ENCODE data around the gene OVOL3. TPM values are rescaled to one million over a fixed set of nuclear protein-coding genes. Genes with fewer than 3 reads are reported as not detected.
A peak's percentile ranks its signal among the peaks of the same experiment; 100 is the strongest.

OVOL3 gene
- total RNA-seq, 1 experiment from 2014 or later, result not detected

- Histone ChIP-seq H3K4me3 (no peak overlapping the region), H3K27me3 (no peaks in the 10 kb centered on the region), H3K36me3 (peaks cover 53% of the 10 kb centered on the region), H3K9me3 (no peaks in the 10 kb centered on the region)
- DNase-seq, result no peak
Measured at GRCh38 chr19:36093146-36093662, 17.7 kb upstream of the OVOL3 start.

- no peaks in the 10 kb centered on the region for H3K9me3 ChIP-seq
- H3K27me3 ChIP-seq, result no peaks in the 10 kb centered on the region
- H3K36me3 ChIP-seq, result peaks cover 50% of the 10 kb centered on the region
- H3K4me3 ChIP-seq, result no peak overlapping the region
- no peak for DNase-seq
Measured at GRCh38 chr19:36093687-36094086, 17.3 kb upstream of the OVOL3 start.

GRCh38 chr19:36097036-36097435 lies 13.9 kb upstream of the OVOL3 start:
- H3K4me3 ChIP-seq, result no peak overlapping the region
- DNase-seq, result no peak
- H3K36me3 ChIP-seq, result peaks cover 50% of the 10 kb centered on the region

GRCh38 chr19:36099166-36099785 lies 11.7 kb upstream of the OVOL3 start:
- Histone ChIP-seq H3K27me3 (no peaks in the 10 kb centered on the region), H3K4me3 (no peak overlapping the region), H3K36me3 (peaks cover 59% of the 10 kb centered on the region), H3K9me3 (no peaks in the 10 kb centered on the region)
- no peak for DNase-seq

More at GRCh38 chr19:36097036-36097435, 13.9 kb upstream of the OVOL3 start:
- no peaks in the 10 kb centered on the region for H3K9me3 ChIP-seq
- H3K27me3 ChIP-seq, result no peaks in the 10 kb centered on the region

- DNase-seq, result no peak
- no peaks in the 10 kb centered on the region for H3K27me3 ChIP-seq
- peaks cover 64% of the 10 kb centered on the region for H3K36me3 ChIP-seq
Measured at GRCh38 chr19:36100476-36100875, 10.5 kb upstream of the OVOL3 start.

GRCh38 chr19:36101550-36102327 lies 9.2 kb upstream of the OVOL3 start:
- Histone ChIP-seq H3K4me3 (no peak overlapping the region), H3K9me3 (no peaks in the 10 kb centered on the region), H3K27me3 (no peaks in the 10 kb centered on the region), H3K36me3 (peaks cover 61% of the 10 kb centered on the region)
- DNase-seq, result no peak

More at GRCh38 chr19:36100476-36100875, 10.5 kb upstream of the OVOL3 start:
- Histone ChIP-seq H3K9me3 (no peaks in the 10 kb centered on the region), H3K4me3 (no peak overlapping the region)

GRCh38 chr19:36103040-36103626 lies 7.8 kb upstream of the OVOL3 start:
- peaks cover 57% of the 10 kb centered on the region for H3K36me3 ChIP-seq
- no peaks in the 10 kb centered on the region for H3K27me3 ChIP-seq
- no peaks in the 10 kb centered on the region for H3K9me3 ChIP-seq
- H3K4me3 ChIP-seq, result no peak overlapping the region
- DNase-seq, result no peak

- H3K4me3 ChIP-seq, result no peak overlapping the region
- no peak for DNase-seq
- peaks cover 59% of the 10 kb centered on the region for H3K36me3 ChIP-seq
Measured at GRCh38 chr19:36103842-36104552, 6.9 kb upstream of the OVOL3 start.

DNA sequence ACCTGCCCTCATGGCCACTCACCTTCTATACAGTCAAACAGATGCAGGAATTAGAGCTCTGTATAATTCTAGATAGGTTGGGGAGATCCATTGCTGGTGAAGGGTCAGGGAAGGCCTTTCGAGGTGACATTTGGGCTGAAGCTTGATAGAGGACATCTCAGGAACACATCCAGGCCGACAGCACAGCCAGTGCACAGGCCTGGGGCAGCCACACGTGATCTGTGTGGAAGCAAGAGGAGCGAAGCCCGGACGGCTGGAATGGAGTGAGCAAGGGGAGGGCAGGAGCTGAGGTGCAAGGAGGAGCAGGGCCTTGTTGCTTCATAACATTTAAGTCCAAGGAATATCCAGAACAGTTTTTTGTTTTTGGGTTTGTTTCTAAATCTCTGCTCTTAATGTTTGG lies 4.5 kb upstream of the OVOL3 start:
- no peaks in the 10 kb centered on the region for H3K9me3 ChIP-seq
- H3K4me3 ChIP-seq, result no peak overlapping the region
- peaks cover 48% of the 10 kb centered on the region for H3K36me3 ChIP-seq
- H3K27me3 ChIP-seq, result no peaks in the 10 kb centered on the region
- no peak for DNase-seq

More at GRCh38 chr19:36103842-36104552, 6.9 kb upstream of the OVOL3 start:
- Histone ChIP-seq H3K27me3 (no peaks in the 10 kb centered on the region), H3K9me3 (no peaks in the 10 kb centered on the region)

DNA sequence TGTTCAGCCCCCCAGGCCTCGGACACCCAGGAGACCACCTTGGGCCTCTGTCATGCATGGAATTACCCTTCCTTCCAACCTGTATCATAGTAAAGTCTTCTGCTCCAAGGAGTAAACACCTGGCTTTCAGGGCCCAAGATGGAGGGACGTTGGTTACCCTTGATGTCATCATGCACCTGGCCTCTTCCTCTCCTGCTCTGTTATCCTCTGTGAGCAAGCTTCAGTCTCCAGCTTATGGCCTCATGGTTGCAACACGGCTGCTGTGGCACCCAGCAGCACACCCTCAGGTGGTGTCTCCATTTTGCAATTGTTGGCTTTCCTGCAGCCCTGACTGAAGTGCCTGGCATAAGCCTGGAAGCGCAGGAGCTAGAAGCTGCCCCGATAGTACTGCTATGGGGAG lies 4.0 kb upstream of the OVOL3 start:
- H3K36me3 ChIP-seq, result peaks cover 45% of the 10 kb centered on the region
- no peak overlapping the region for H3K4me3 ChIP-seq
- DNase-seq, result no peak
- no peaks in the 10 kb centered on the region for H3K9me3 ChIP-seq
- H3K27me3 ChIP-seq, result no peaks in the 10 kb centered on the region

GRCh38 chr19:36108684-36109083 lies 2.3 kb upstream of the OVOL3 start:
- DNase-seq, result no peak
- Histone ChIP-seq H3K4me3 (no peak overlapping the region), H3K9me3 (no peaks in the 10 kb centered on the region), H3K27me3 (no peaks in the 10 kb centered on the region), H3K36me3 (peaks cover 45% of the 10 kb centered on the region)

DNA sequence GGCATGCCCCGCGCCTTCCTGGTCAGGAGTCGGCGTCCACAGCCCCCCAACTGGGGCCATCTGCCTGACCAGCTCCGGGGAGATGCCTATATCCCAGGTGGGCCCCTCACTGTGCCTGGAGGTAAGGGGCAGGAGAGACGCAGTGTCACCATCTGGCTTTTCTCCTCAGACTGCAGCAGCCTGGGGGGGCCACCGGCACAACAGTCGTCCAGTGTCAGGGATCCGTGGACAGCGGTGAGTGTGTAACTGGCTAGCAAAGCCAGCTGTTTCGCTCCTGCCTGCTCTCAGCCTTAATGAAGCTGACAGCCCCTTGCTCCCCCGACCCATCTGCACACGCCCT lies 227 bp downstream of the OVOL3 start:
- no peaks in the 10 kb centered on the region for H3K27me3 ChIP-seq
- no peak overlapping the region for H3K4me3 ChIP-seq
- no peaks in the 10 kb centered on the region for H3K9me3 ChIP-seq
- no peak for DNase-seq
- H3K36me3 ChIP-seq, result peaks cover 27% of the 10 kb centered on the region

DNA sequence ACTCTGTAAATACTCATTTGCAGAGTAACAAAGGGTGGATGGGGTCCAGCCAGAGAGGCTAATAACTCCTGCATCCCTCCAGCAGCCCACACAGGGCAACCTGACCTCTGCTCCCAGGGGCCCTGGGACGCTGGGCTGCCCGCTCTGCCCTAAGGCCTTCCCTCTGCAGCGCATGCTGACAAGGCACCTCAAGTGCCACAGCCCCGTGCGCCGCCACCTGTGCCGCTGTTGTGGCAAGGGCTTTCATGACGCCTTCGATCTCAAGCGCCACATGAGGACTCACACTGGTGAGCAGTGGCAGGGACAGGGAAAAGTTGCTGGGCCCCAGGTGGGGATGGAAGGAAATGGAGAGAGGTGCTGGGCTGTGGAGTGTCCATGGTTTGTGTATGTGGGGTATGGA lies 1.7 kb downstream of the OVOL3 start:
- DNase-seq, result no peak
- Histone ChIP-seq H3K9me3 (no peaks in the 10 kb centered on the region), H3K4me3 (no peak overlapping the region), H3K36me3 (peaks cover 38% of the 10 kb centered on the region), H3K27me3 (no peaks in the 10 kb centered on the region)

- DNase-seq, result no peak
- H3K4me3 ChIP-seq, result peak overlapping the region; percentile 84
Measured at GRCh38 chr19:36113425-36113824, 2.5 kb downstream of the OVOL3 start.

DNA sequence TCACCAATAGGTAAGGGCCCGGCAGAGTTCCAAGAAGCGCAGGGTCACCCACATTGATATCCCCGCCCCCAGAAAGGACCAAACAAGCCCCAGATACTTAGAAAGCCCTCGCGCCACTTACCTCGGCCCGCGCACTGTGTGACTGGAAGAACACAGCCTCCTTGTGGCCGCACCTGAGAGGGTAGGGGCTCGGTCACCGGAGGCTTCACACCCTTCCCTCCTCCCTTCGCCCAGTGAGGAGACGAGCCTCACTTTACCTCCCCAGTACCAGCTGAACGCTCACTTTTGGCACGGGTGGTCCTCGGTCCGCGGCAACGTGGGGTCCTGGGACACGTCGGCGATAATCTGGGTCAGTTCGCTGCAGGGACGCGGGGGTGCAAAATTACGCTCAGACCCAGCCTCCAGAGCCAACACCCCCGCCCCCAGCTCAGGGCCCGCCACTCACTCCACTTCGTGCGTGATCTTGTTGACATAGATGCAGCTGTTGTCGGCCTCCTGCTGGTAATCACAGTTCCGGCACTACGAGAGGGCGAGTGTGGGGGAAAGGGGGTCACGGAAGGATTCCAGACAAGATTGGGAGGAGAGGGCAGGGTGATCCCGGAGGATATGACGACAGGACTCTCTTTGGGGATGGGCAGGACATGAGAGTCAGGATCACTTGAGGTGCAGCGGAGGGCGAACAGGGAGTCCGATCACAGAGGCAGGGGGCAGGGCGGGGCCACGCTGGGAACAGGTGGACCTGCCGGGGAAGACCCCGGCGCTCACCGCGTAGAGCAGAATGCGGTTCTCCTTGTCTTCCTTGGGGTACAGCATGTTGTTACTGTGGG lies 3.2 kb downstream of the OVOL3 start:
- Histone ChIP-seq H3K27me3 (no peaks in the 10 kb centered on the region), H3K9me3 (no peaks in the 10 kb centered on the region), H3K36me3 (peaks cover 49% of the 10 kb centered on the region), H3K4me3 (peak overlapping the region; percentile 84)
- DNase-seq, result peak; percentile 38

More at GRCh38 chr19:36113425-36113824, 2.5 kb downstream of the OVOL3 start:
- Histone ChIP-seq H3K9me3 (no peaks in the 10 kb centered on the region), H3K36me3 (peaks cover 43% of the 10 kb centered on the region), H3K27me3 (no peaks in the 10 kb centered on the region)
